GM12891 (cell line): ENCODE data around the gene PLXND1.

Experiments
- DNase-seq: peaks from one replicate; pipeline ENCODE4 v3.0.0; 2011; ENCODE audit warnings: low spot score; ENCODE audit not compliant: insufficient read length
- FAIRE-seq: peaks from 2 replicates; lab custom pipeline; 2011; peaks lifted over from hg19 to GRCh38; lab: Jason Lieb, UNC
- PAX5 ChIP-seq: IDR thresholded peaks from 2 replicates; pipeline ENCODE4 v1.6.1; 2011; ENCODE audit warnings: low read length, moderate library complexity, mild to moderate bottlenecking; ENCODE audit not compliant: insufficient read depth, severe bottlenecking
- POLR2A ChIP-seq: IDR thresholded peaks from 2 replicates; pipeline ENCODE4 v1.6.1; 2011; ENCODE audit warnings: low read depth, low read length, control low read depth
- POLR2AphosphoS5 ChIP-seq: IDR thresholded peaks from 2 replicates; pipeline ENCODE4 v1.6.1; 2011; ENCODE audit warnings: low read depth, low read length, control low read depth
- POU2F2 ChIP-seq: IDR thresholded peaks from 2 replicates; pipeline ENCODE4 v1.6.1; 2011; ENCODE audit warnings: low read depth, mild to moderate bottlenecking, control low read depth, low read length, moderate library complexity
- SPI1 ChIP-seq: IDR thresholded peaks from 2 replicates; pipeline ENCODE4 v1.6.1; 2011; ENCODE audit warnings: low read depth, low read length, control low read depth
- TAF1 ChIP-seq: IDR thresholded peaks from 2 replicates; pipeline ENCODE4 v1.6.1; 2011; ENCODE audit warnings: low read depth, low read length, control low read depth

Gene PLXND1

GRCh38 chr3:129543999-129544398 is 62.5 kb downstream of the PLXND1 start:
- TF ChIP-seq PAX5 (no peak), TAF1 (no peak), POLR2A (no peak), SPI1 (no peak), POLR2AphosphoS5 (no peak), POU2F2 (no peak)
- no peak for DNase-seq
- no peak for FAIRE-seq

- DNase-seq (no peak), FAIRE-seq (no peak)
- TF ChIP-seq POU2F2 (no peak), PAX5 (no peak), SPI1 (no peak), POLR2AphosphoS5 (no peak), POLR2A (no peak), TAF1 (no peak)
Measured at GRCh38 chr3:129543156-129543790, 63.2 kb downstream of the PLXND1 start, which contains the start of gene H1-8. Gene H1-8 (plus strand): TSS chr3:129543175. CDS start chr3:129543219, 44 bp downstream.

GRCh38 chr3:129542747-129543146 is 63.7 kb downstream of the PLXND1 start:
- TF ChIP-seq POU2F2 (no peak), POLR2AphosphoS5 (no peak), TAF1 (no peak), SPI1 (no peak), PAX5 (no peak), POLR2A (no peak)
- FAIRE-seq (no peak), DNase-seq (no peak)

- FAIRE-seq = no peak
- no peak for DNase-seq
- no peak for TF ChIP-seq POLR2AphosphoS5
- no peak for TF ChIP-seq SPI1
Measured at GRCh38 chr3:129540776-129541516, 65.5 kb downstream of the PLXND1 start.

- TF ChIP-seq POU2F2 (no peak), POLR2A (no peak), POLR2AphosphoS5 (no peak), TAF1 (no peak), SPI1 (no peak), PAX5 (no peak)
- DNase-seq = no peak
- no peak for FAIRE-seq
Measured at GRCh38 chr3:129539206-129539605, 67.3 kb downstream of the PLXND1 start.

- FAIRE-seq (no peak), DNase-seq (no peak)
- TF ChIP-seq POLR2AphosphoS5 (no peak), PAX5 (no peak), TAF1 (no peak), SPI1 (no peak), POLR2A (no peak), POU2F2 (no peak)
Measured at GRCh38 chr3:129536804-129537203, 69.7 kb downstream of the PLXND1 start.

GRCh38 chr3:129536374-129536667 is 70.2 kb downstream of the PLXND1 start:
- DNase-seq (no peak), FAIRE-seq (no peak)
- TF ChIP-seq SPI1 (no peak), POLR2A (no peak), TAF1 (no peak), POU2F2 (no peak), POLR2AphosphoS5 (no peak), PAX5 (no peak)

- TF ChIP-seq SPI1 (no peak), TAF1 (no peak), PAX5 (no peak), POLR2AphosphoS5 (no peak), POLR2A (no peak), POU2F2 (no peak)
- no peak for DNase-seq
- no peak for FAIRE-seq
Measured at GRCh38 chr3:129535075-129535474, 71.4 kb downstream of the PLXND1 start.

- TF ChIP-seq POLR2AphosphoS5 (no peak), POU2F2 (no peak)
- FAIRE-seq (no peak), DNase-seq (no peak)
Measured at GRCh38 chr3:129534428-129535027, 71.9 kb downstream of the PLXND1 start.
